GM10266 (cell line): ENCODE data around the gene SCN2A.

Experiments used
- DNase-seq: peaks from one replicate; pipeline ENCODE4 v3.0.0; 2012; ENCODE audit errors: extremely low spot score
- TF ChIP-seq, protein P1 (sequence below): IDR thresholded peaks from 2 replicates; pipeline ENCODE4 v1.5.1; 2012; ENCODE audit warnings: mild to moderate bottlenecking, low read depth; ENCODE audit not compliant: control insufficient read depth, insufficient read depth; ENCODE audit errors: missing control alignments

SCN2A gene

DNA sequence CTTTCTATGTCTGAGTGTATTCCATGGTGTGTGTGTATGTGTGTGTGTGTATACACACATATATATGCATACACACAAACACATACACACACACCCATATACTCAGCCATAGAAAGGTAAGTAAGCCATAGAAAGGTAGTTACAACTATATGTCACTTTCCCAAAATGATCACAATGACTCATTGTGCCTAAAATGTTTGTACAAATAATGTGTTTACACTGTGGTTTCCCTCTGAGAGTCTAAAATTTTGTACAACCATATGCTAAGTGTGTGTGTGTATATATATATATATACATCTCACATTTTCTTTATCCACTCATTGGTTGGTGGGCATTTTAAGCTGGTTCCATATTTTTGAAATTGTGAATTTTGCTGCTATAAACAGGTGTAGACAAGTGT, 175.0 kb downstream of the SCN2A start:
- TF ChIP-seq, protein P1, sequence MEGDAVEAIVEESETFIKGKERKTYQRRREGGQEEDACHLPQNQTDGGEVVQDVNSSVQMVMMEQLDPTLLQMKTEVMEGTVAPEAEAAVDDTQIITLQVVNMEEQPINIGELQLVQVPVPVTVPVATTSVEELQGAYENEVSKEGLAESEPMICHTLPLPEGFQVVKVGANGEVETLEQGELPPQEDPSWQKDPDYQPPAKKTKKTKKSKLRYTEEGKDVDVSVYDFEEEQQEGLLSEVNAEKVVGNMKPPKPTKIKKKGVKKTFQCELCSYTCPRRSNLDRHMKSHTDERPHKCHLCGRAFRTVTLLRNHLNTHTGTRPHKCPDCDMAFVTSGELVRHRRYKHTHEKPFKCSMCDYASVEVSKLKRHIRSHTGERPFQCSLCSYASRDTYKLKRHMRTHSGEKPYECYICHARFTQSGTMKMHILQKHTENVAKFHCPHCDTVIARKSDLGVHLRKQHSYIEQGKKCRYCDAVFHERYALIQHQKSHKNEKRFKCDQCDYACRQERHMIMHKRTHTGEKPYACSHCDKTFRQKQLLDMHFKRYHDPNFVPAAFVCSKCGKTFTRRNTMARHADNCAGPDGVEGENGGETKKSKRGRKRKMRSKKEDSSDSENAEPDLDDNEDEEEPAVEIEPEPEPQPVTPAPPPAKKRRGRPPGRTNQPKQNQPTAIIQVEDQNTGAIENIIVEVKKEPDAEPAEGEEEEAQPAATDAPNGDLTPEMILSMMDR = no peak
- no peak for DNase-seq

DNA sequence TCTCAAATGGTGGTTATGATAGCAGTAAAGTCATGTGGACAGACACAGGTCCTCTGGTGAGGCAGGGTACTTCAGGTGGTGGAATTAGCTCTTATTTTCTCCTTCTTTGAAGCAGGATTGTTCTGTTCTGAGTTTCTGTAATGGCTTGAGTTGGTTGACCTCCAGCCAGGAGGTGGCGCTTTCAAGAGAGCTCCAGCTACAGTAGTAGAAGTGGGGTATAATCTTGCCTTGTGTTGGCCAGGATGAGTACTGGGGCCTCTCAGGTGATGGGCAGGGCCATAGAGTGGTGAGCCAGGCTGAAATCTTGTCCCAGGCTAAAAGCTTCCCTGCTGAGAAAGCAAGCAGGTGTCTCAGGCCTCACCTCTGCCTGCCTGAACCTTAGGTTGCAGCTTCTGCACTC, 177.8 kb downstream of the SCN2A start:
- DNase-seq = no peak
- TF ChIP-seq, protein P1 = no peak

- TF ChIP-seq, protein P1 = no peak
- no peak for DNase-seq
Observed at GRCh38 chr2:165420231-165420630, 181.0 kb downstream of the SCN2A start.

DNA sequence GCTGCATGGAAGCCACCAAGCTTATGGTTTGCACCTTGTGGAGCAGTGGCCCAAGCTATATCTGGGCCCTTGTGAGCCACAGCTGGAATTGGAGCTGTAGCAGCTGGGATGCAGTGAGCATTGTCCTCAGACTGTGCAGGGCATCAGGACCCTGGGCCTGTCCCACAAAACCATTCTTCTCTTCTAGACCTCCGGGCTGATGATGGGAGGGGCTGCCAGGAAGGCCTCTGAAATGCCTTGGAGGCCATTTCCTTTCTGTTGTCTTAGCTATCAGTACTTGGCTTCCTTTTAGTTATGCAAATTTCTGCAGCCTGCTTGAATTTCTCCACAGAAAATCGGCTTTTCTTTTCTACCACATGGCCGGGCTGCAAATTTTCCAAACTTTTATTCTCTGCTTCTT, 183.9 kb downstream of the SCN2A start:
- no peak for DNase-seq
- TF ChIP-seq, protein P1 = no peak

GRCh38 chr2:165425556-165425955, 186.3 kb downstream of the SCN2A start:
- TF ChIP-seq, protein P1 = no peak

DNA sequence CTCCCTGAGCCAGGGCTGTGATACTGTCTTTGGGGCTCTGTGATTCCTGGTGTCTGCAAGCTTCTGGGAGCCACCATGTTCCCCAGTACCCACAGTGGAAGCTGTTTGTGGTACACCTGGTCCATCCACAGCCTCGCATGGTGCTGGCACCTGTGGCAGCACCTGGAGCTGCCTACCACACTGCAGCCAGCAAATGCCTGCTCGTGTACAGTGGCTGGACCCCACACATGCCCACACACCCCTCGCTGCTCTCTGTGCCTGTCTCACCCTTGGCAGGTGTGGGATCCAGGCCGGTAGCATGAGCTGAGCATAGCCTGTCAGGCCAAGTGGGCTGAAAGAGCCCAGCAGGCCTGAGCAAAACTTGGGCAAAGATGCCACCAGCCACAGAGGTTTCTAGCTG, 188.5 kb downstream of the SCN2A start:
- TF ChIP-seq, protein P1 = no peak
- DNase-seq = no peak

More at GRCh38 chr2:165425556-165425955, 186.3 kb downstream of the SCN2A start:
- DNase-seq = no peak

DNA sequence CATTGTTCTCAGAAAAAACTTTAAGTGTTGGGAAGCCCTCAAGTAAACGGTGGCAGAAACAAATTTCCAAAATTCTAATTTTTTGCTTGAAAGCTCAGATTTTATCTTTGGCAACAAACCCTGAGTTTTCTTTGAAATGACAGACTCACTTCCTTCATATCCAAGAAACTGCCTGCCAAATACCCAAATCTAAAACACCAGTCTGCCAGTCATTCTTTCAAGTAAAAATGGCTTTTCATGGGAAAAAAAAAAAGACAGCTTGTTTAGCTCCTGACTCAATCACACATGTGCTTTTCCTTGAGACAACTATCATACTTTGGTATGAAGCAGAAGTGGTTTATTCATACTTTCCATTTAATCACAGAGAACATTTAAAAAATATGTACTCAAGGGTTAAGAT, 189.7 kb downstream of the SCN2A start:
- no peak for DNase-seq
- TF ChIP-seq, protein P1 = no peak
